ENCODE data around the gene SLC35E4.
"Not testable (repeated sequence)": the region's sequence is repeated elsewhere in the genome, so short reads cannot be mapped to it uniquely, and the experiment has no call there.

Gene SLC35E4

GRCh38 chr22:30635273-30636225, at the start of gene SLC35E4:
Gene SLC35E4, plus strand, starts transcription at chr22:30635781. Its CDS starts 670 bp downstream, at chr22:30636451.
- DNase-seq, result peak; percentile 96 to 99

- DNase-seq, result no peak
Measured at GRCh38 chr22:30586414-30586813, 49.2 kb upstream of the SLC35E4 start.

GRCh38 chr22:30591191-30591587, 44.4 kb upstream of the SLC35E4 start:
- no peak for DNase-seq

- DNase-seq, result peak; percentile 85 to 90
Measured at GRCh38 chr22:30591588-30592359, 43.8 kb upstream of the SLC35E4 start, which contains the start of gene PES1. Gene PES1, minus strand, starts transcription at chr22:30591910. Its CDS starts 77 bp downstream, at chr22:30591833.

- not testable (repeated sequence) for DNase-seq
Measured at GRCh38 chr22:30592360-30592713, 43.2 kb upstream of the SLC35E4 start.

- no peak for DNase-seq
Measured at GRCh38 chr22:30596199-30596598, 39.4 kb upstream of the SLC35E4 start.

GRCh38 chr22:30596886-30597285, 38.7 kb upstream of the SLC35E4 start:
- no peak for DNase-seq

GRCh38 chr22:30598986-30599385, 36.6 kb upstream of the SLC35E4 start:
- no peak for DNase-seq

- DNase-seq, result no peak
Measured at GRCh38 chr22:30600921-30601320, 34.7 kb upstream of the SLC35E4 start.

GRCh38 chr22:30601464-30601863, 34.1 kb upstream of the SLC35E4 start:
- DNase-seq, result no peak

- no peak for DNase-seq
Measured at GRCh38 chr22:30602049-30602448, 33.5 kb upstream of the SLC35E4 start.

- no peak for DNase-seq
Measured at GRCh38 chr22:30603801-30604200, 31.8 kb upstream of the SLC35E4 start.

- DNase-seq, result no peak
Measured at GRCh38 chr22:30604723-30605122, 30.9 kb upstream of the SLC35E4 start.

- DNase-seq, result peak; percentile 33 to 37
Measured at GRCh38 chr22:30605449-30606110, 30.0 kb upstream of the SLC35E4 start.

- peak; percentile 26 to 32 for DNase-seq
Measured at GRCh38 chr22:30606455-30607299, 28.9 kb upstream of the SLC35E4 start, which contains the start of gene TCN2. Gene TCN2, plus strand, starts transcription at chr22:30607174. Its CDS starts 158 bp downstream, at chr22:30607332.

- no peak for DNase-seq
Measured at GRCh38 chr22:30607300-30607930, 28.2 kb upstream of the SLC35E4 start.

- no peak for DNase-seq
Measured at GRCh38 chr22:30607939-30608338, 27.6 kb upstream of the SLC35E4 start.

GRCh38 chr22:30609260-30610185, 26.1 kb upstream of the SLC35E4 start:
- DNase-seq, result peak in 1 of 2 donors; percentile 12

GRCh38 chr22:30610299-30610698, 25.3 kb upstream of the SLC35E4 start:
- no peak for DNase-seq

GRCh38 chr22:30611197-30611596, 24.4 kb upstream of the SLC35E4 start:
- no peak for DNase-seq

Measured in stimulated activated CD4-positive, alpha-beta T cell treated with anti-CD3 and anti-CD28 coated beads, Interleukin-2, amount 100 ng/mL, for 48 hours (primary cell).